Measurements from ENCODE around the gene CDK1.
"Not testable (repeated sequence)": the region's sequence is repeated elsewhere in the genome, so short reads cannot be mapped to it uniquely, and the experiment has no call there.

DNA sequence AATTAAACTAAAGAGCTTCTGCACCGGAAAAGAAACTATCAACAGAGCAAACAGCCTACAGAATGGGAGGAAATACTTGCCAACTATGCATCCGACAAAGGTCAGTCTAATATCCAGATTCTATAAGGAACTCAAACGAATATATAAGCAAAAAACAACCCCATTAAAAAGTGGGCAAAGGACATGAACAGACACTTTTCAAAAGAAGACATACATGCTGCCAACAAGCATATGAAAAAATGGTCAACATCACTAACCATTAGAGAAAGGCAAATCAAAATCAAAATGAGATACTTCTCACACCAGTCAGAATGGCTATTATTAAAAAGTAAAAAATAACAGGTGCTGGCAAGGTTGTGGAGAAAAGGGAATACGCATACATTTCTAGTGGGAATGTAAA lies 53.9 kb downstream of the CDK1 start:
- not testable (repeated sequence) for TF ChIP-seq EZH2 (IDR thresholded peaks at IDR 0.05; ENCODE audit: borderline replicate concordance, low read length)
- TF ChIP-seq, protein P1, sequence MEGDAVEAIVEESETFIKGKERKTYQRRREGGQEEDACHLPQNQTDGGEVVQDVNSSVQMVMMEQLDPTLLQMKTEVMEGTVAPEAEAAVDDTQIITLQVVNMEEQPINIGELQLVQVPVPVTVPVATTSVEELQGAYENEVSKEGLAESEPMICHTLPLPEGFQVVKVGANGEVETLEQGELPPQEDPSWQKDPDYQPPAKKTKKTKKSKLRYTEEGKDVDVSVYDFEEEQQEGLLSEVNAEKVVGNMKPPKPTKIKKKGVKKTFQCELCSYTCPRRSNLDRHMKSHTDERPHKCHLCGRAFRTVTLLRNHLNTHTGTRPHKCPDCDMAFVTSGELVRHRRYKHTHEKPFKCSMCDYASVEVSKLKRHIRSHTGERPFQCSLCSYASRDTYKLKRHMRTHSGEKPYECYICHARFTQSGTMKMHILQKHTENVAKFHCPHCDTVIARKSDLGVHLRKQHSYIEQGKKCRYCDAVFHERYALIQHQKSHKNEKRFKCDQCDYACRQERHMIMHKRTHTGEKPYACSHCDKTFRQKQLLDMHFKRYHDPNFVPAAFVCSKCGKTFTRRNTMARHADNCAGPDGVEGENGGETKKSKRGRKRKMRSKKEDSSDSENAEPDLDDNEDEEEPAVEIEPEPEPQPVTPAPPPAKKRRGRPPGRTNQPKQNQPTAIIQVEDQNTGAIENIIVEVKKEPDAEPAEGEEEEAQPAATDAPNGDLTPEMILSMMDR (conservative IDR thresholded peaks at IDR 0.05 in 1 of 2, IDR thresholded peaks at IDR 0.05 in 1 of 2; ENCODE audit: extremely low read depth in 1 of 2, insufficient read depth in 1 of 2, low read depth in 1 of 2, low read length in 2 of 2): not testable (repeated sequence)
